Skin of body (tissue), 2 donors: ENCODE data around the gene MLF1. TPM values are rescaled to one million over a fixed set of nuclear protein-coding genes. Genes with fewer than 3 reads are reported as not detected.
A peak's percentile ranks its signal among the peaks of the same experiment; 100 is the strongest.
"Not testable (repeated sequence)": the region's sequence is repeated elsewhere in the genome, so short reads cannot be mapped to it uniquely, and the experiment has no call there.

ENCODE experiments used
- DNase-seq: peaks from one replicate; lab custom pipeline; 2025; lab: John Stamatoyannopoulos, UW
- total RNA-seq: library from RNA; depleted of rRNA; stranded (reverse); fragments of >200 nt; gene quantifications from one replicate; pipeline ENCODE4 v1.2.3, GENCODE V29; 2014

Gene MLF1, protein sequence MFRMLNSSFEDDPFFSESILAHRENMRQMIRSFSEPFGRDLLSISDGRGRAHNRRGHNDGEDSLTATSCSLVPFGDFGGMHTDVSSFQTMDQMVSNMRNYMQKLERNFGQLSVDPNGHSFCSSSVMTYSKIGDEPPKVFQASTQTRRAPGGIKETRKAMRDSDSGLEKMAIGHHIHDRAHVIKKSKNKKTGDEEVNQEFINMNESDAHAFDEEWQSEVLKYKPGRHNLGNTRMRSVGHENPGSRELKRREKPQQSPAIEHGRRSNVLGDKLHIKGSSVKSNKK
- total RNA-seq, result 12.5 TPM

DNA sequence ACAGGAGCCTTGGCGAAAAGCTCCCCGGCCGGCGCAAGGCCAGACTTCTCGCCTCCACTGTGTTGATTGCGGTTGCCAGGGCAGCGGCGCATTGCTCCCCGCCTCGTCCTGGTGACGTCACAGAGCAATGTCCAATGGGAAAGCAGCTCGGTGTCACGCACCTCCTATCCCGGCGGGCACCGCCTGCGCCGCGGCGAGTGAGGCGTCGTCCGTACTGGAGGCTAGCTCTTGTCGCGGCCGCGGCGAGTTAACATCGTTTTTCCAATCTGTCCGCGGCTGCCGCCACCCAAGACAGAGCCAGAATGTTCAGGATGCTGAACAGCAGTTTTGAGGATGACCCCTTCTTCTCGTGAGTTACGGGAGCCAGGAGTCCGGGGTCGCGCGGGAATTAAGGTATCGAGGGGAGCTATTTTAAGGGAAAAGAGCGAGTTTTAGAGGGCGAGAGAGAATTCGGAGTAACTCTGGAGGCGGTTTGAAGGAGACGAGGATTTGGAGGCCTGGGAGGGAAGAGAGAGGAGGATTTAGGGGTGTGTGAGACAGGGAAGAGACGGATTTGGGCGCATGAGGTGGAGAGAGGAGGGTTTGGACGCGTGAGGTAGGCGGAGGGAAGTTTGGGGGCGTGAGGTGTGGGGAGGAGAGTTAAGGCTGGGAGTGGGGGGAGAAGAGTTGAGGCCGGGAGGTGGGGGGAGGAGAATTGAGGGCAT is at the start of gene MLF1:
Gene MLF1 (plus strand): TSS at position 196 of the 704 bp plus-strand sequence. CDS start 107 bp downstream, at position 303.
- peak; percentile 93 for DNase-seq

DNA sequence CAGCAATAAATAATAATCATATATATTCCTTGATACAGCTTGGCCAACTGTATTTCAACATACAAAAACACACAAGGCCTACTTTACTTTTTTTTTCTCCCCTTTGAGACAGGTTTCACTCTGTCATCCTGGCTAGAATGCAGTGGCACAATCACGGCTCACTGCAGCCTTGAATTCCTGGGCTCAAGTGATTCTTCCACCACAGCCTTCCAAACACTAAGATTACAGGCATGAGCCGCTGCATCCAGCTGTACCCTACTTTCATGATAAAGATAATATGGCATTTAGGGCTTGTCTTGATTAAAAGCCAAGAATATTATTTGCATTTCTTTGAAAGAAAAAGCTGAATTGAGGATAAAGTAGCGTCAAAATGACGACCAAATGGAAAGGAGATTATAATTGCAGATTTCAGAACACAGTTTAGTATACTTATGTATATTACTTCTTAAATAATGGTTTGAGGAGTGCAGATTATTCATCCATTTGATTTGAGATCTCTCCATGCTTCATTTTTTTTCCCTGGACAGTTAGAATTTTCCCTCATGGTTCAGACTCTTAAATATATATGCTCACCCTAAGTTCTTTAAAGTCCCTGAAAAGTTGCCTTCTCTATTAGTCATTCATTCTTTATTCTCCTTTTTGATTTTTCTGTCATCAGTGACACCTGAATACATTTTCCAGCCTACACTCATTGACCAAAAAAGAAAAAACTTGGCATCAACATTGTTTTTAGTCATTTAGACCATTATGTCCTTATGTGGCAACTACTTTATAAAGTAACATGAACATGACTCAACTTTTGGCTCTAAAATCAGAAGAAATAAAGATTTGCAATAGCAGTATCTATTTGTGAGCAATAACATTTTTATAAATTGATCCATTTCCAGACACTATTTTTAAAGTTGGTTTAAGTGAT is 48.5 kb upstream of the MLF1 start:
- no peak for DNase-seq

DNA sequence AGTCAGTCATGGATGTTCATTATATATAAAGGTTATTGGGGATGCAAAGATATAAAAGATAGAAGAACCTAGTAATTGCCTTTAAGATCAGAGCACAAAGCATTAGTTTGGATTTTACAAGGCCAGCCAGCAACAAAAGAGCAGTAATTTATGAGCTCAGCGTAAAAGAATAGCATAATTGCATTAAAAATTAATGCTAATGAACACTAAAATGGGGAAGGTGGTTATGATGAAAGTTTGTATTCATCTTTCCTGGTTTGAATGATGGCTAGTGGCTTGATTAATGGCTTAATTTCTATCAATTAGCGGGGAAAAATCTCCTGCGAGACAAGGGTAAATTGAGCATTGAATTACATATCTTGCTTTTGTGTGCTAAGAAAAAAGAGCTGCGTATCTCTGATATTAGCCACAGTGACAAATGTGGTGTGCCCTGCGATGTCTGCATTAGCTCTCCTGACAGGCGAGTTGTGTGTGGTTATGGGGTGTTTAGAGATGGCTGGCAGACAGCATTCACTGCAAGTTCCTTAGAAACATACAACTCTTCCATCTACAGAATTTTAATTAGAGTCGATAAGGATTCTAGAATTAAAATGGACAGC is 42.8 kb upstream of the MLF1 start:
- DNase-seq, result no peak

DNA sequence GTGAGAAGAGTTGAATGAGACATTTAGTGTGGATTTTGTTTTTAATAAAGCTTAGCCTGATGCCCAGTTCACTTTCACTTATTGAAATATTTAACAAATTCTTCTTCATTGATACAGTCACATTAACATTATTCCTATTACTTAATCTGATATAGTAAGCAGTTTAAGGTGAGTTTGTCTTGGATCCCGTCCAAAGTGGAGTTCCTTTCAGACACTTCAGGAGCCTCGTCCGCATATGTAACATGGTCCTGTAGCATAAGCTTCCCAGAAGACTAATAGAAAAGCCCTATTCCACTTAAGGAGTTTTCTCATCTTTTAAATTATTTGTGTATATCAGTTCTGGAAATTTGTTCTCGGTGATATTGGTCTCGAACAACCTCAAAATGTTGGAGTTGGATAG is 39.7 kb upstream of the MLF1 start:
- DNase-seq, result no peak

DNA sequence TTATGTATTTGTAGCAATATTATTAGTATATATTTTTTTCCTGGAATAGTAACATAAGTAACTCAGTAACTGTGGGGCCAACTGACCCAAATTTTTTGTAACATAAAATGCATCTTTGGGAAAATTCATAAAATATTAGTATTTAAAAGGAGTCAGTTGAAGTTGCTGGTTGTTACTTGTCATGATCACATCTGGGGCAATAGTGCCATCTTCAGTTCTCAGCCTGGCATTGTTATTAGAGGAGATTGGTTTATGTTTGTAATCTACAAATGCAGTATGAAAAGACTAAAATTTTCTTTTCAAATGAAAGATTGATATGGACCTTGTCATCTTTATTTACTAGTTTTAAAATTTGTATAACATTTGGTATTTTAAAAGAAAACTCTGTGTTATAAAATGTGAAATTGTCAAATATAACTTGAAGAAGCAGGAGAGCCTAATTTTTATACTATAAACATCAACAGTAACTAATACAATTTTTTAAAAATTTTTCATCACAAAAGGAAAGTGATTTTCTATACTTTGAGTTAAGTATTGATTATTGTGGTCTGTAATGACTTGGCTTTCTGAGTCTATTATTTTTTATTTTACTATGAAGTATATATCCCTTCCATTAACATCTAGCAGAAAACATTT is 38.8 kb upstream of the MLF1 start:
- DNase-seq, result peak; percentile 21

DNA sequence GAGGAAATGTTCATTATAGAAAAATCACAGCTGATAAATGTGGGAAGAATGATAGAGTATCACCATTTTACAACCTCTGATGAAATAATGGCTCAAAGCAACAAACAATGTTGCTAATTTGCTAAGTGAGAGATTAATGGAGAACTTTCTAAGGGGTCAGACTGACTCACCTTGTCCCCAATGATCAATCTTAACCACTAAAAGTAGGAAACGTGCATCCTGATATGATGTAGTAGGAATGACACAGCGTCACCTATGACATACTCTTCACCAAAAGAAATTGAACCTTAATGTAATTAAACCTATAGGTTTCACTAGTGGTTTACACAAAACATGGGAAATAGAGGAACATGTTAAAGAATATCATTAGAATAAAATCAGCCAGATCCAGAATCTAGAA is 35.1 kb upstream of the MLF1 start:
- DNase-seq, result no peak

DNA sequence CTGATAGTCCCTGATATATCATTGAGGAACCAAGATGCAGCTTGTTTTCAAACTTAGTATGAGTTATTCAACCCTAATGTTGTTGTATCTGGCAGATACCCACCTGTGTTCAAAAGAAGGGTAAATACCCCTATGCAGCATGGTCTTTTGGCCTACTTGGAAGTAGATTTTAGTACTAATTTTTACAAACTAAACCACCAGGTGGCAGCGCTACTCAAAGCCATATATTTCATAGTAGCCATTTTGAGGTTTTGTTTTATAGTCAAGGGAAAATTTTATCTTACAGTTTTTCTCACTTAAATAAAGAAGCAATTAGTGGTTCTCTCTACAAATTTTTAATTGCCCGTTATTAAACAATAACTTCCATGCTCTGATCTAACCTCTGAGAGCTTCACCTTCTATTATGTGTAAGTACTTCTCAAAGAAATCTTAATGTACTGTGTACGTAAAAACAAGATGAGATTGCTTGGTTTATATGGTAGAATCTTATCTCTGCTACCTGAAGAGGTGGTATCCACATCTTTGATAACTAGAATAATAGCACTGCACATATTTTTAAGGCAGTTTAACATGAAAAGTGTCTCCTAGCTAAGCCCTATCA is 31.5 kb upstream of the MLF1 start:
- DNase-seq, result no peak

DNA sequence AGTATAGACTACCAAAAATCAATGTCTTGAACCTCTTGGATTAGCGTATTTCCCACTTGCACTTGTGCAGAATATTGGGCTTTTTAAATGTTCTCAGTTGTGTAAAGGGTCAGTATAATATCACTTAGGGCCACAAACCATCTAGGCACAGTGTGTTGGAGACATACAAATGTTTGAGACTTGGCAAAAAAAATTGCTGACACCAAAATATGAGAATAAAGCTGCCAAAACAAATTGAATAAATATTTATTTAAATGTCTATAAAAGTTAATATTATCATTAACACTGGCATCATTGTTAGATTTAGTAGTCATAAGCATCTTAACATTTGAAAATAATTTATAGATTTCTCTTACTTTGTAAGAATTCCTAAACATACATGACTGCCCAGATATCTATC is 30.9 kb upstream of the MLF1 start:
- DNase-seq, result no peak

DNA sequence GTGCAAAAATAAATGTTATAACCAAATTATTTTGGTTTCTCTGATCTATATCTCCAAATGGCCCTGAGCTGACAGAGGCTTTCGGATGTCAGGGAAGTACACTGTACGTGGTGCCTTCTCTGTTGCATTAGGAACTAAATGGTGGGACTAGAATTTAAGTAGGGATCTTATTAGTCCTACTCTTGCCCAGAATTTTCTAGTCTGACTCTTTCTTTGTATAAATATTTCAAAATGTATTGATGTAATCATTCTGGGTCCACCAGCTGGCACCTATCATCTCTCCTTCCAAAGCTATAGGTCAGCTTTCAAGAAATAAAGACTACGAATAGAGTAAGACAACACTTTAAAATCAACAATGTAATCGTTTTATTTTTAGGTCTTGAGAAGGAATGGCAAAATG is 22.3 kb upstream of the MLF1 start:
- no peak for DNase-seq

DNA sequence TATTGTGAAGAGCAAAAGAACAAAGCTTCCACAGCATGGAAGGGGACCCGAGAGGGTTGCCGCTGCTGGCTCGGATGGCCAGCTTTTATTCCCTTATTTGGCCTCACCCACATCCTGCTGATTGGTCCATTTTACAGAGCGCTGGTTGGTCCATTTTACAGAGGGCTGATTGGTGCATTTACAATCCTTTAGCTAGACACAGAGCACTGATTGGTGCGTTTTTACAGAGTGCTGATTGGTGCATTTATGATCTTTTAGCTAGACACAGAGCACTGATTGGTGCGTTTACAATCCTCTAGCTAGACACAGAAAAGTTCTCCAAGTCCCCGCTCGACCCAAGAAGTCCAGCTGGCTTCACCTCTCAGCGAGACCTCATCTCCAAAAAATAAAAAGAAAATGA is 21.1 kb upstream of the MLF1 start:
- DNase-seq, result not testable (repeated sequence)

DNA sequence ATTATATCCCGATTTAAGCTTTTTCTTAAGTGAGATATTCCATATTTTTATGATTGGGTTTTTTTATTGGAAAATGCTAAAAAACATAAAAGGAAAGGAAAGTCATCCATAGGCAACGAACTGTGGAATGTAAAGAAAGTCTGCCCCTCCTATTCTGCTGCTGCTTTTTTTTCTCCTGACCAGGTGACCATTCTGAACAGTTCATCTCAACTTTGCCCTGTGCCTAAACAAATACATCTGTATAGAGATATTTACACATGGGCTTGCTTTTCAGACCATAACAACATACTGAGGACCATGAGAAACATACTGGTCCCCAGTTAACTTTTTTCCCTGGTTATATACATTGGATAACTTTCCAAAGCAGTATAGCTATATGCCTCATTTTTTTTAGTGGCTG is 18.9 kb upstream of the MLF1 start:
- DNase-seq, result no peak

DNA sequence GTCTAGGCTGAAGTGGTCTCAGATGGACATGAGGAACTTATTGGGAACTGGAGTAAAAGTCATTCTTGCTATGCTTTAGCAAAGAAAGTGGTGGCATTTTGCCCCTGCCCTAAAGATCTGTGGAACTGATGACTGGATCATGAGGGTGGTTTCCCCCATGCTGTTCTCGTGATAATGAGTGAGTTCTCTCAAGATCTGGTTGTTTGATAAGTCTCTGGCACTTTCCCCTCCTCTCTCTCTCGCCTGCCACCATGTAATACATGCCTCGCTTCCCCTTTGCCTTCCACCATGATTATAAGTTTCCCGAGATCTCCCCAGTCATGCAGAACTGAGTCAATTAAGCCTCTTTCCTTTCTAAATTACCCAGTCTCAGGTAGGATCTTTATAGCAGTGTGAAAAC is 11.5 kb upstream of the MLF1 start:
- no peak for DNase-seq

DNA sequence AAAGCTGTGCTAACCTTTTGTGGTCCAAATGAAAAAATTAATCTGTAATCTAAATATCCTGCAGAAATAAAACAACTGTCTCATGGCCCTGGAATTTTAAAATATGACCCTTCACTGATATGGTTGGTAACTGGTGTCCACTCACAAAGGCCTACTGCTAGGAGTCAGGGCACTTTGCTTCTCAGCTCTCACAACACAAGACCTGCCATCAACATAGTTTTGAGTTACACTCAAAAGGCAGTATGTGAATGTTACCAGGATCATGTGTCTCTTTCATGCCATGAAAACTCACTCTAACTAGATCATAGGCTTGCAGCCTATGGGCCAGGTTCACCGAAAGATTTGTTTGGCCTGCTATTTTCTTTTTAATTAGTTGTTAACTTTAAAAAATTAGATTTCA is 10.0 kb upstream of the MLF1 start:
- no peak for DNase-seq

DNA sequence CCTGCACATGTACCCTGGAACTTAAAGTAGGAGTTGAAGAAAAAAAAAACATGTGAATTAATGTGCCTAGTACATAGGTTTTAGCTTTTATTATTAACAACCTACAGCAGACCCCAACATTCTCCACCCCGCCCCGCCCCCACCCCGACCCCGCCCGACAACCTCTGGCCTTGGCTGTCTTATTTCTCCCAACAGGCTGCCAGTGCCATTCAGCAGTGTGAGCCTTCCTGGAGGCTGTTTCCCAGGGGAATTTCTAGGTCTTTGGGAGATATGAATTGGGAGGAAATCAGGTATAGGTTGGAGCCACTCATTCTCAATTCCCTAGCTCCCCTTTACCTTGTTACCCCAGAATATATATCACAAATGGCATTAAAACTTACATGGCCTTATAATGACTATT is 8.3 kb upstream of the MLF1 start:
- no peak for DNase-seq

DNA sequence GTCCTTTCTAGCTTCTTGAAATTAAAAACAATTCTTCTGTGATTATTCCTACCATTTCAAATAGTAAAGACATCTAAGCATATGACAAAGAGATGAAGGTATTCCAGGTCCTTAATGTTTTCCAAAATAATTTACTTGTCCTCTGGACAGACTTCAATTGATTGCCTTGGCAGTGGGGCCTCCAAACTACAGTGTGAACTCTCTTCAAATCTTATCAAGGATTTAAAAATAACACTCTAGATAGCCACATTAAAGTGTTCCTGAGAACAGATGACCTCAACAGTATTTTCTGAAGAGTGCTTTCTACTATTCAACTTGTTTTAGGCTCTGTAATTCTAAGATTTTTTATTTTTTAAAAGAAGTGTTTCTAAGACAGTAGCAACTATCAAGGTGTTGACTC is 7.9 kb upstream of the MLF1 start:
- no peak for DNase-seq

DNA sequence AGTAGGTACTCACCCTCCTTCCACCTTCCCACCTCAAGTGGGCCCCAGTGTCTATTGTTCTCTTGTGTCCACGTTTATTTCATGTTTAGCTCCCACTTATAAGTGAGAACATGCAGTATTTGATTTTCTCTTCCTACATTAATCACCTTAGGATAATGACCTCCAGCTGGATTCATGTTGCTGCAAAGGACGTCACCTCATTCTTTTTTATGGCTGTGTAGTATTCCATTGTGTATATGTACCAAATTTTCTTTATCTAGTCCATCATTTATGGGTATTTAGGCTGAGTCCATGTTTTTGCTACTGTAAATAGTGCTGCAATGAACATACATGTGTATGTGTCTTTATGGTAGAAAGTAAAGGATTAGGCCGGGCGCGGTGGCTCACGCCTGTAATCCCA is 5.9 kb upstream of the MLF1 start:
- DNase-seq, result no peak

DNA sequence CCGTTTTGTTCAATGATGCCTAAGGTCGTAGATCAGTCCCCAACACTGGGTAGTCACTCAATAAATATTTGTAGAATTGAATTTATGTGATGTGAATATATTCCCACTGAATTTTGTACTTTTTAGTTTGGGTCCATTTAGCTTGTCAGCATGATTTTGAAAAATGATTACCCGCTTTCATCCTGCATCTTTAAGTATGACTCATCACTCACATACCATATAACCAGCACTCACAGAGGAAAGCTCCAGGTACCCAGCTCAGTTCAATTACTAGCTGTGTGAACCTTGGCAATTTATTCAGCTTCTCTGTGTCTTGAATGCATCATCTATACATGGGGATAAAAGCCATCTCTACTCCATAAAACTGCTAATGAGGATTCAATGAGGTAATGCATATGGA is 2.2 kb upstream of the MLF1 start:
- no peak for DNase-seq

DNA sequence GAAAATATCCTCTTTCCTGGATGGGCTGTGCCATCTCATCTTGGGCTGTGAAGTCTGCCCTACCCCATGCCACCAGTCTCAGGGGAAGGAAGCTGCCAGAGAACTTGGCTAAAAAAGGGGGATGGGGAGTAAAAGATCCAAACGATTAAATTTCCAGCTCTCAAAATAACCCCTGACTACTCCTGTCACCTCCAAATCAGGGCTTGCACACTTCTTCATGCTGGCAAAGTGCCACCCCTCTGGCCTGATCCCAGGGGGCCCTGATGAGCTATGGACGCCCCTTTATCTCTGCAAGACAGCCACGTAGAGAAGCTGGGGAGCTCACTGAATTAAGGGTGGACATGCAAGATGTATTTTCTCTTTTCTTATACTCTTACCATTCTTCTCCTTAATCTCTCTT is 1.2 kb upstream of the MLF1 start:
- DNase-seq, result no peak

DNA sequence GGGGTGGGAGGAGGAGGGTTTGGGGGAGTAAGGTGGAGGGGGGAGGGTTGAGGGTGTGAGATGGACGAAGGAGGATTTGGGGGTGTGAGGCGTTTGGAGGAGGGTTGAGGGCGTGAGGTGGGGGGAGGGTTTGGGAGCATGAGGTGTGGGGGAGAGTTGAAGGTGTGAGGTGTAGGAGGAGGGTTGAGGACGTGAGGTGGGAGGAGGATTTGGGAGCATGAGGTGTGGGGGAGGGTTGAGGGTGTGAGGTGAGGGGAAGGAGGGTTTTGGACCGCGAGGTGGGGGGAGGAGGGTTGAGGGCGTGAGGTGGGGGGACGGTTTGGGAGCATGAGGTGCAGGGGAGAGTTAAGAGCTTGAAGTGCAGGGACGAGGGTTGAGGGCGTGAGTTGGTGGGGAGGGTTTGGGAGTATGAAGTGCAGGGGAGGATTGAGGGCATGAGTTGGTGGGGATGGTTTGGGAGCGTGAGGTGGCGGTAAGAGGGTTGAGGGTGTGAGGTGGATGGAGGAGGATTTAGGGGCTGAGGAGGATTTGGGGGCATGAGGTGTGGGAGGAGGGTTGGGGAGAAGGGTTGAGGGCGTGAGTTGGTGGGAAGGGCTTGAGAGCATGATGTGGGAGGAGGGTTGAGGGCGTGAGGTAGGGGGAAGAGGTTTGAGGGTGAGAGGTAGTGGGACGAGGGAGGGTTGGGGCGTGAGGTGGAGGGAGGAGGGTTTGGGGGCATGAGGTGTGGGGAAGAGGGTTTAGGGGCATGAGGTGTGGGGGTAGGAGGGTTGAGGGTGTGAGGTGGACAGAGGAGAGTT is 1.2 kb downstream of the MLF1 start:
- no peak for DNase-seq

DNA sequence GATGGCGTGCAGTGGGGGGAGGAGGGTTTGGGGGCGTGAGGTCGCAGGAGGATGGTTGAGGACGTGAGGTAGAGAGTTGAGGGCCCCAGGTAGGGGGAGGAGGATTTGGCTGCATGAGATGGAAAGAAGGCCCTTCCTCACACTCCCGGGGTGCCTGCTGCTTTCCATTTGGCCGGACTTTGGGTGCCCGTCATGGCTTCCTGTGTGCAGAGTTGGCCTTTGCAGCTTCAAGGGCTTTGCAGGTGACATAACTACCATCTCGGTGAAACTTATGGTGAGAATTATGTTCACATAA is 1.7 kb downstream of the MLF1 start:
- DNase-seq, result no peak
